ENCODE measurements around the gene CASP8AP2.
A peak's percentile ranks its signal among the peaks of the same experiment; 100 is the strongest.
"Not testable (repeated sequence)": the region's sequence is repeated elsewhere in the genome, so short reads cannot be mapped to it uniquely, and the experiment has no call there.

Gene CASP8AP2

GRCh38 chr6:89888871-89889270 lies 59.2 kb downstream of the CASP8AP2 start:
- no peak for DNase-seq (ENCODE audit: low read depth)

- DNase-seq (ENCODE audit: low read depth), result not testable (repeated sequence)
Measured at GRCh38 chr6:89890845-89891528, 61.3 kb downstream of the CASP8AP2 start.

GRCh38 chr6:89892577-89892976 lies 62.9 kb downstream of the CASP8AP2 start:
- not testable (repeated sequence) for DNase-seq (ENCODE audit: low read depth)

- DNase-seq (ENCODE audit: low read depth), result no peak
Measured at GRCh38 chr6:89894169-89894568, 64.5 kb downstream of the CASP8AP2 start, which contains the start of gene GJA10. TSS of gene GJA10 (plus strand) at chr6:89894469. CDS start at chr6:89894469, 0 bp downstream.

- peak; percentile 14 for DNase-seq (ENCODE audit: low read depth)
Measured at GRCh38 chr6:89895276-89895874, 65.7 kb downstream of the CASP8AP2 start.

- DNase-seq (ENCODE audit: low read depth), result not testable (repeated sequence)
Measured at GRCh38 chr6:89910001-89910901, 80.6 kb downstream of the CASP8AP2 start.

GRCh38 chr6:89910902-89911240 lies 81.2 kb downstream of the CASP8AP2 start:
- DNase-seq (ENCODE audit: low read depth), result no peak

- DNase-seq (ENCODE audit: low read depth), result no peak
Measured at GRCh38 chr6:89916136-89916920, 86.6 kb downstream of the CASP8AP2 start.

DNA sequence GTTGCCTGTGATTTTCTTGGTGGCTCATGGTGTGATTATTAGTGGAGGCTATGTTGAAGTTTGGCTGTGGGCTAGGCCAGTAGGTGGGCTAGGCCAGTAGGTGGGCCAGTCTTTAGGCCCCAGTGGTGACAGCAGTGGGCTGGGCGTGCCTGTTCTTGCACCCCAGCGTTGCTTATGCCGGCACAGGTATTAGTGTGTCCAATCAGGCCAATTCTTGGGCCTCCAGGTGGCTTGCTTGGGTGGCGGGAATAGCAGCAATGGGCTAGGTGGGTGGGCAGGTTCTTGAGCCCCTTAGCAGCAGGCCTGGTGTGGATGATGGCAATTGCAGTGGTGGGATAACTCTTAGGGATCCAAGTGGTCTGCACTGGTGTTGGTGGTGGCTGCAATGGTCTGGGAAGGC lies 87.5 kb downstream of the CASP8AP2 start:
- DNase-seq (ENCODE audit: low read depth), result no peak

DNA sequence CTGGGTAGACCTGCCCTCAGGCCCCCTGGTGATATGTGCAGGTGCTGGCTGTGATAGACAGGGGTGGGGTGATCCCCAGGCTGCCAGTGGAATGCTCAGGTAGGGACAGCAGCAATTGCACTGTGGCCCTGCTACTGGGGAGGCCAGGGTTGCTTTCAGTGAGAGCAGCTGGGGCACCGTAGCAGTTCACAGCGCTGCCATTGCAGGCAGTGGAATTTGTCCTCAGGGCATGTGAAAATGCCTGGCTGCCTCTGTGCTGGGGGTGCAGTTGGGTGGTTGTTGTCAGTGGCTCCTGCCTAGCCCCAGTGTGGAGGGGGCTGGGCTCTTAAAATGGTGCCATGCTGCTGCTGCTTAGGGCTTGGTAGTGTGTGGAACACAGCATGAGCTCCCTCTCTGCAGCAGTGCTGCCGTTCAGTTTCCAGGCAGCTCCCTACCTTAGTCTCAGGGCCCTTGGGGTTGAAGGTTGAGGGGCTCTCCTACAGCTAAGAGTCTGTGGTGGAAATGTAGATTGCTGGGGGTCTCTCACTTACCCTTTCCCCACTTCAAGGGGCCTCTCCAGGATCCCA lies 88.2 kb downstream of the CASP8AP2 start:
- no peak for DNase-seq (ENCODE audit: low read depth)
